GM04503 (cell line): ENCODE measurements around the gene PJVK.
"Not testable (repeated sequence)": the region's sequence is repeated elsewhere in the genome, so short reads cannot be mapped to it uniquely, and the experiment has no call there.

Source experiments
- DNase-seq: peaks from one replicate; pipeline ENCODE4 v3.0.0-alpha.2; 2012; ENCODE audit warnings: low read depth

The PJVK gene, protein sequence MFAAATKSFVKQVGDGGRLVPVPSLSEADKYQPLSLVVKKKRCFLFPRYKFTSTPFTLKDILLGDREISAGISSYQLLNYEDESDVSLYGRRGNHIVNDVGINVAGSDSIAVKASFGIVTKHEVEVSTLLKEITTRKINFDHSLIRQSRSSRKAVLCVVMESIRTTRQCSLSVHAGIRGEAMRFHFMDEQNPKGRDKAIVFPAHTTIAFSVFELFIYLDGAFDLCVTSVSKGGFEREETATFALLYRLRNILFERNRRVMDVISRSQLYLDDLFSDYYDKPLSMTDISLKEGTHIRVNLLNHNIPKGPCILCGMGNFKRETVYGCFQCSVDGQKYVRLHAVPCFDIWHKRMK

DNA sequence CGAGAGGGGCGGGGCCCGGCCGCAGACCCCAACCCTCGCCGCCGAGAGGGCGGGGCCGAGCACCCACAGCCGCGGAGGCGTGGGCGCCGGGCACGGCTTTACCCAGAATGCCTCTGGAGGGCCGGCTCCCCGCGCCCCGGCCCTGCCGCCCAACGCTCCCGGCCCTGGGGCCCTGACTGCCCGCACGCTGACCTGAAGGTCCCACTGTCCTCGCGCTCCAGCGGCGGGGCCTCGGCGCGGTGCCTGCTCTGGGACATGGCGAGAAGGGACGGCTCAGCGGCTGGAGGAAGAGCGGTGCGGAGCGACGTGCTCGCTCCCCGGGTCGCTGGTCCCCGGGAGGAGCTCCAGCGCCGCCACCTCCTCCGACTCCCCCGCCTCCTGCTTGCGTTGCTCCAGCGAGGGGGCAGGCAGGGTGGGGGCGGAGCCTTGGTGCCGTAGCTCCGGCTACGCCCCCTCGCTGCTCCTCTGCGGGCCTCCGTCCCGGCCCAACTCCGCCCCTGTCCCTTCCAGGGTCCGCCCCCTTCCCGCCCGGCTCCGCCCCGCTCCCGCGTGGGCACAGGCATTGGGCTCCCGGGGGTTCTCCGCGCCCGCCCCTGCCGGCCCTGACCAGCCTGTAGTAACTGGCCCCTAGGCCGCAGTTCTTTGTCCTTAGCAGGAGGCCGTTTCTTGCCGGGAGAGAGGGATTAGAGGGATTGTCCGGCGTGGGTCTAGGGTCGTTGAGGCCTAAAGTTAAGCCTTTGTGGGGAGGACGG, at the start of gene PJVK, which contains the start of gene PRKRA:
Gene PJVK, plus strand, starts transcription at position 605 of the 752 bp plus-strand sequence. CDS start 2,032 bp downstream, outside the sequence.
Gene PRKRA, minus strand, starts transcription at position 402 of the 752 bp plus-strand sequence. Its CDS starts 145 bp downstream, at position 257.
- DNase-seq = peak; percentile 75

DNA sequence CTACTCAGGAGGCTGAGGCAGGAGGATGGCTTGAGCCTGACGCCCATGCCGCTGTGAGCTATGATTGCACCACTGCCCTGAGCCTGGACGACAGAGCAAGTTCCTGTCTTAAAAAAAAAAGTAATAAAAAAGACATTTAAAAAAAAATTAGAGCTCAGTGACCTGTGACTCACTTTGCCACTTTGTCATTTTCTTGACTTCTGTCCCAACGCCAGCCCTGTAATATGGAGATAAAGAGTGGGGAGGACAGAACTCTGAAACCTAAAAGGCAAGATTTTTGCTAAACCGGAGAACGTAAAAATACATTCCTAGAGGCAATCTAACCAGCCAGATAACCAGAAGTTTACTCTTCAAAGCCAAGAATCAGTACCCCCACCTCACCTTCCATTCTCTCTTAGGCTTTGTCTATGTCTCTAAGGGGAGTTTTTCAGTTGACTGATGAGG, 49.2 kb upstream of the PJVK start:
- no peak for DNase-seq

DNA sequence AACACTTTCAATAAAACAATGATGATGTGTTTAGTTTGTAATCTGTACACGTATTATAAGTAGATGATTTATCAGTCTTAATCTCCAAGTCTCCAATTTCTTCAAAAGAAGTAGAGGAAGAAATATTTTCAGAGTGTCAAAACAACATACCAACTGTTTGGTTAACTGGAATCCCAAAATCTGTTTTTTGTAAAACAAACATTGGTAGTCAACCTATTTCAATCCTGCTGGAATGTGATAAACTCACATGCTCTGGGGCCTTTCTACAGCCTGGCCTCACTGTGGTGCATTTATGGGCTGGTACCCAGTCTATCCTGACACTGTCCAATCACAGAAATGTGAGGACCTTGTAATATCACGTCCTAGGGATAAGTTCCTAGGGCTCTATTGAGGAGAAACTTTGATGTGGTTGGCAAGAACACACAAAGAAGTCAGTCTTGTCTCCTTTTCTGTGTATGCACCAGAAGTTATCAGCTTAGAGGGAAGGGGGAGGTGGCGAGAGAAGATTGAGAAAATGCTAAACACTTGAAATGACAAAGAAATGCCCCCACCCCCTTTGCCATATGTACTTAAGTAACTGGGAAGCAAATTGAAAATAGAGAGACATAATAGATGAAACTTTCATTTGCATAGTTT, 47.4 kb upstream of the PJVK start:
- peak; percentile 23 for DNase-seq

DNA sequence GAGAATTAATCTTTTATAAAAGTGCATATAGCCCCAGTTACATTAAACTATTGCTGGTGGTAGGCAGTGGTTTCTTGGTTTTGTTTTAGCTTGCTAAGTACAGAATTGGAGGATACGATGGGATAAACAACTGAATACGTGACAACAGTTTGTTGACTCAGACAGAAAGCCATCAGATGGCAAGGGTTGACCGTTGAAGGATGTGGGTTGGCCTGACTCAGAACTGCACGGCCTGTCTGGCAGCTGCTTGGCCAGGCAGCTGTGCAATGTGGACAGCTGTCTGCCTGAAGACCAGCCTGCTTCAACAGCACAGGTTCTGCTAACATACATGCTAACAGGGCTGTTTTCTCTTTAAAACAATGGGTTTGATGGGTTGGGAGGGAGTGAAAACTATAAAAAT, 46.8 kb upstream of the PJVK start:
- peak; percentile 54 for DNase-seq

DNA sequence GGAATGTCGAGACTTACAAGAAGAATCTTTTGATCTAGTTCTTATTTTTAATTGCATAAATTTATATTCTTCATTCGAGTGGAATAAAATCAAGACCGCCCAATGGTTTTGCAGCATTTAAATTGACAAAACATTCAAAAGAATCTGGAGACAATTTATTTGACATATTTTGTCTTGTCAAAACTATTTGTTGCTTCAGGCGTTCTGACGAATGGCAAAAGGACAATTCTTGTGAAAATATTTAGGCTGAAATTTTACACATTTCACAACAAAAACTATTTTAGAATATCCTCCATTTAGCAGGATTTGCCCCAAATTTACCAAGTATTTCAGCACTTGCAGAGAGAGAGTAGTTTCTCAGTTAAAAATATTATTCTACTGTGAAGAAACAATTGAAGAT, 41.9 kb upstream of the PJVK start:
- DNase-seq = no peak

DNA sequence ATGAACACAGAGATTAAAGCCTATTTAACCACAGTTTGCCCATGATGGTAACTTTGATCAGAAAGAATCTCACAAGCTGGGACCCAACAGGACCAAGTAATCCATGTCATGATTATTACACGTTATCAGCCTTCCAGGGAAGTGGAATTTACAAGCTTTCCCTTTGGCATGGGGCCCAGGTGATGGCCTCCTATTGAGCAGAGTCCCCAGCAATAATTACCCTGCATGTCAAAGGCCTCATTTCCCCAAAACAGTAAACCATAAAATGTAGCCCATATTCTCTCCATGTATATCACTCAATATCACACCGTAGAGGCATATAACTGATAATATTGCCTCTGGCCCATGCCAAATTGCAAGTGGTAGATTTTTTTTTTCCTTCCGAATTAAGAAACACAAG, 39.1 kb upstream of the PJVK start:
- no peak for DNase-seq

DNA sequence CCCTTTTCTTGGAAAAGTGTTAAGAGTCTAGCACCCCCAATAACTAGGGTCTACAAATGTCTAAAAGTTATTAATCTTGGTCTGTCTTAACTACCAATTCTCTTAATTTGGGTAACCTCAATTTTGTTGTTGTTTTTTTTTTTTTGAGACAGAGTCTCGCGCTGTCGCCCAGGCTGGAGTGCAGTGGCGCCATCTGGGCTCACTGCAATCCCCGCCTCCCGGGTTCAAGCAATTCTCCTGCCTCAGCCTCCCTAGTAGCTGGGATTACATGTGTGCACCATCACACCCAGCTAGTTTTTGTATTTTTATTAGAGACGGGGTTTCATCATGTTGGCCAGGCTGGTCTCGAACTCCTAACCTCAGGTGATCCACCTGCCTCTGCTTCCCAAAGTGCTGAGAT, 38.7 kb upstream of the PJVK start:
- not testable (repeated sequence) for DNase-seq

DNA sequence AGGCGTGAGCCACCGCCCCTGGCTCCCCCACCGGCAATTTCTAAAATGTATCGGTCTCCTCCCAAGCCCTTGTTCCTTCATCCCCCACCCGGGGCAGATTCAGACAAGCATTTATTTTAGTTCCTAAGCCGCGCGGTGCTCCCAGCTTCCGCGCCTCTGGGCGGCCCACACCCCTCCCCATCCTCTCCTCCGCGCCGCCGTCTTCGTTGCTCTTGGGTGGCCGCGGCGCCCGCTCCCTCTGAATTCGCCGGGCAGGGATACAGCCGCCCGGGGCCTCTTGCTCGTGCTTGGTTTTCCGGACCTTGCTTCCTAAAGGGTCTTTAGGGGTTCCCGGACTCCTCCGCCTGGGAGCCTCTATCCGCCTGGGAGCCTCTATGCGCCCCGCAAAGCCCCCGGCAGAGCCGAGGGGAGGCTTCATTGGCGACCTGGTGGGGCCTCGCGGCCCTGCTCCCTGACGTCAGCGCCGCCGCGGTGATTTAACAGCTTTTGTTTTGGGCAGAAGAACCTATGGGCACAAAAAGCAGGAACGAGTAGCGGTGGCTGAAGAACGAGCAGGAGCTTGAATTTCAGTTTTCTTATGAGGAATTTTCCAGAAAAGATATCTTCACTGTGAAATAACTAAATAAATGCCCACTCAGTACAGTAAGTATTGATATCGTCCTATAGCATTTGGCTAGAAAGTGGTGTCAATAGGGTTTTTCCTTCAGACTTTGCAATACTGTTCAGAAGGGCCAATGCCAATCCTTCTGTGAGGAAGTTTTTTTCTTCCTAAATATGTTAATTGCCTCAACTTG, 37.5 kb upstream of the PJVK start:
- no peak for DNase-seq

DNA sequence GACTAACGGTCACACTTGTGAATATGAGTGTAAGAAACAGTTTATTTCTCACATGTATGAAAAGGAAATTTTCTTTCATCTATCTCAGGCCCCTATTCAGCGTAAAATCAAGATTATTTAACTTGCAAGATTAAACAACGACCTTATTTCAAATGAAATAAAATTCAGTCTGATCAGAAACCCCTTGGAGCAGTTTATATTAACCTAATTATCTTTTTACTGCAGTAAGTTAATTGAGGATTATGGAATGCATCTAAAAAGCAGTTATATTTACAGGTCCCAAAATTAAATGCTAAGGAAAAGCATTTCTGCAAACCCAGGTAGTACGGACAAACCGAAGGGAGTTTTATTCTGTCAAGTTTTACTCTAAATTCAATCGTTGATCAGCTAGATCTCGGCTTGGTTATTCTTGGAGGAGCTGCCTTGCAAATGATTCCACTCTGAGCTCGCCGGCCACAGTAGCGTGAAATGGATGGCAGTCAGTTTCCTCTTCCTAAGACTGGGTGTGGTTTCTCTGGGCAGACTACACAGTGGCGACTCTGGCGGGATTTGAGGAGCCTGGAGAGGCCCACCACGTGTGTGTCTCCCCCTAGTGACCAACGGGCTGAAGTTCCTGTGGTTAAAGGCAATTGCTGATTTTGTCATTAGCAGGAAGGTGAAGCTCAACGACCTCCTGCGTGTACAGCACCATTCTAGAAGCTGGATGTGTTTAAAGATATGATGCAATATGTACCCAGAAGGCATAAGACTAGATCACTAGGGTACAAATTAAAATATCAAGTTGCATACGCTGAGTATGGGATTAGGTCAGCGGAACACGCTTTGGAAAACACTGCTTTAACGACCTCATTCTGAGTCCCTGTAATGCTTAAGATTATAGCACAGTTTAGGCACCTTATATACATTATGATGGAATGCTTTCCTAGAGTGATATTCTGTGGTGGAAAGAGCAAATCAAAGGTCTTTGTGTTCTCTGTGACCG, 36.6 kb upstream of the PJVK start:
- peak; percentile 71 for DNase-seq

DNA sequence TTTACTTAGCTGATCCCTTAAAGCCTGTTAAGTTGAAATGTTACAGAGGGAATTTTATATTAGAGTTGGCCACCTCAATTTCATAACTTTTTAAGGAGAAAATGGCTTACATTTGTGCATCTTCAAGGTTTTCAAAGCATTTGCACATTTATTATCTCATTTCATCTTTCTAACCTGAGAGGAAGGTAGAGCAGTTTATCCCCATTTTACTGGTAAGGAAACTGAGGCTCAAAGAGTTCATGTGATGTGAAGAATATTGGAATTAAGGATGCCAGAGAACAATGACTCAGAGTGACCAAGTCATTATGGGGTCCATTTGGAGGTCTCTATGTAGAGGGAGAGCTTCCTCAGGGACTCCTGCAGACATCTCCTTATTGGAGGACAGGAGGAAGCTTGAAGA, 35.2 kb upstream of the PJVK start:
- DNase-seq = no peak

DNA sequence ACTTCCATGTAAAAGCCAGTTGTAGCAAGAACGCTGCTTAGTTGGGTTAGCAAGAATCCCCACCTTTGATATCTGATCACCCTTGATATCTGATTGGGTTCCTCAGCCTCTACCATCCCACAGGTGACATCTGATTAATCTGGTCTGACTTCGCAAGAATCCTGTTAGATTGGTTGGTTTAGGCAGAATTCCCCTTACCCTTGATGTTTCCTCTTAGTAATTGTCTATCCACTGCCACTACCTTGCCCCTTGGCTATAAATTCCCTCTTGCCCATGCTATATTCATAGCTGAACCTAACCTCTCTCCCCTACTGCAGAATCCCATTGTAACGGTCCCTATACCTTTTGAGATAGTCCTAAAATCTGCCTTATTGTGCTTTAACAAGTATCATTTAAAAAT, 33.3 kb upstream of the PJVK start:
- DNase-seq = no peak

DNA sequence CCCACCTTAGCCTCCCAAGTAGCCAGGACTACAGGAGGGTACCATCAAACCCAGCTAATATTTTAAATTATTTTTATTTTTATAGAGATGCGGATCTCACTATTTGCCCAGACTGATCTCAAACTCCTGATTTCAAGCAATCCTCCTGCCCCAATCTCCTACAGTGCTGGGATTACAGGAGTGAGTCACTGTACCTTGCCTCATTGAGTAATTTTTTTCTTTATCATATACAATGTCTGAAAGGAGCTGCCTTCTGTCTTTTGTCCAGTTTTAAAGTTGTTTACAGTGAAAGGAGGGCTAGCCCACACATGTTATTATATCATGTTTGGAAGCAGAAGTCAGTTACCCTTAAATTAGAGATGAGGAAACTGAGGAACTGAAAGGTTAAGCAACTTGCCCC, 32.8 kb upstream of the PJVK start:
- no peak for DNase-seq

DNA sequence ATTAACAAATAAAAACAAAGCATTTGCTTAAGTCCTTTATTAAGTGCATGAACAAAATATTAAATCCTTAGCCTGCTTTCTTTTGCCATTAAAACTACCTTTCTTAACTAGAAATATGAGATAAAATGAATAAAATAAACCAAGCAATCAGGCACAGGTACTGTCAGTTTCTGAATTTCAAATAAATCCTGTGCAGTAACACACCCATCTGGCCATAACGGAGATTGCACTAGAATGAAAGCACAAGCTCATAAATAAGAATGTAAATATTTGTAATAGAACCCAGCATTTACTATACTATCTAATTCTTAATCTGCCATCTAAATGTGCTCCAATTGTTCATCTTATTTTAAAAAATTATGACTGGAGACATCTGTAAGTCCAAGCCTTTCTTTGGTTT, 32.1 kb upstream of the PJVK start:
- DNase-seq = no peak

DNA sequence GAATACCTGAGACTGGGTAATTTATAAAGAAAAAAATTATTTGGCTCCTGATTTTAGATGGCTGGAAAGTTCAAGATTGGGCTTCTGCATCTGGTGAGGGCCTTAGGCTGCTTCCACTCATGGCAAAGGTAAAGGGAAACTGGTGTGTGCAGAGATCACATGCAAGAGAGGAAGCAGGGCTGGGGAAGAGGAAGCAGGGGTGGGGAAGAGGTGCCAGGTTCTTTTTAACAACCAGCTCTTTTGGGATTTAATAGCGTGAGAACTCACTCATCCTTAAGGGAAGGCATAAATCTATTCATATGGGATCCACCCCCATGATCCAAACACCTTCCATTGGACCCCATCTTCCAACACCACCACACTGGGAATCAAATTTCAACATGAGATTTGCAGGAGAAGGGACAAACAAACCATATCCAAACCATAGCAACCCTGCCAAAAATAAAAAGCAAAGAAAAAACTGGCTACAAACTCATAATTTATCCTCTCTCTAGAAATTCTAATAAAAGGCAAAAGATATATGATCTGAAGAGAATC, 30.6 kb upstream of the PJVK start:
- no peak for DNase-seq

DNA sequence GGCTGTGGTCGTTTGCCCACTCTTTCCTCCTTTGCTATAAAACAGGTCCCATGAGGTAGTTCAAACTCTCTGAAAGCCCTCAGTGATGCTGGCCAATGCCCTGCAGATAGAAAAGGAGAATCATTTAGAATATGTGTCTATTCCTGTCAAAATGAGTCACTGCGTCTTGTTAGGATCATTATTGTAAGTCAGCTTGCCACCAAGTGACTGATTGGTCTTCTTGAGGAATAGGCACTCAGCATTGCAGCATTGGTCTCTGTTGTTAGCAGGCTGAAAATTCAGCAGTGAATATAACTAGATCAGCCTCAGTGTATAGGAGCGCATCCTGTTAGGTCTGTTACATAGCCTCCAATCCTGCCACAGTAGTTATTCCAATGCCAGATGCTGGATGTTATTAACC, 29.1 kb upstream of the PJVK start:
- no peak for DNase-seq

DNA sequence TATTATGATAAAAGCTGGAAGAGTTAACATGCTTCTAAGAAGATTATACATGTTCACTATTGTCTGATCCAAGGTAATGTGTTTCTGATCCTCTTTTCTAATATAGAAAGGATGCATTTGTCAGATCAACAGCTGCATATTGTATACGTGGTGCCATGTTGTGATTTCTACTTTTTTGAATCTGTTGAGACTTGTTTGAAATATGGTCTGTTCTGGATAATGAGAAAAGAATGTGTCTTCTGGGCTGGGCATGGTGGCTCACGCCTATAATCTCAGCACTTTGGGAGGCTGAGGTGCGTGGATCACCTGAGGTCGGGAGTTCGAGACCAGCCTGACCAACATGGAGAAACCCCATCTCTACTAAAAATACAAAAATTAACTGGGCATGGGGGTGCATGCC, 27.4 kb upstream of the PJVK start:
- not testable (repeated sequence) for DNase-seq

DNA sequence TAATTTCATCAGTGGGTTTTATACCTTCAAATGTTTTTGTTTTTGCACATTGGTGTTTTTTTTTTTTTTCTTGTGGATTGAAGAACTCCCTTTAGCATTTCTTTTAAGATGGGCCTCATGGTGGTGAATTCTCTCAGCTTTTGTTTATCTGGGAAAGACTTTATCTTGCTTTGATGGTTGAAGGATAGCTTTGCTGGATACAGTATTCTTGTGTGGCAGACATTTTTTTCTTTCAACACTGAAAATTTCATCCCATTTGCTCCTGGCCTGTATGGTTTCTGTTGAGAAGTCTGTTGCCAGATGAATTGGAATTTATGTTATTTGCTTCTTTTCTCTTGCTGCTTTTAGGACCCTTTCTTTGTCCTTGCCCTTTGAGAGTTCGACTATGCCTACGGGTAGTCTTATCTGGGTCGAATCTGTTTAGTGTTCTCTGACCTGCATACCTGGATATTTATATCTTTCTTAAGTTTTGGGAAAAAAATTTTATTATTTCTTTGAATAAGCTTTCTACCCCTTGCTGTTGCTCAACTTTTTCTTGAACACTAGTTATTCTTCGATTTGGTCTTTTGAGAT, 25.8 kb upstream of the PJVK start:
- no peak for DNase-seq

DNA sequence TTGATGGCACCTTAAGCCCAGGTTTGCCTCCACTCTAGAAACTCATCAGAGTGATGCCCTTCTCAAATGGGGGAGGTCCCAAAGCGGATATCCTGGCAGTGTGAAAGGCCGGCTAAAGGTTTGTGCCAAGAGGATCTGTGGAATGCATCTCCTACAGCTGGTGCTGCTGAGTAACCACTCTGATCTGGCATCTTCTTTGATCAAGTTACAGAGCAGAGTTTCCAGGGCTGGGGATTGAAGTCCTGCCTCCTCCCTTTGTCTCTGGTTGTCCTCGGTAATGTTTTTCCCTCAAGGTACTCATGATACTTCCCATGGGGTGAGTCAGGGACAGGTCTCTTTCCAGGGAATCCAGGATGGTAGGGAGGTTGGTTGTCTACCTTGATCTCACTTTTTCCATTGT, 24.8 kb upstream of the PJVK start:
- no peak for DNase-seq

DNA sequence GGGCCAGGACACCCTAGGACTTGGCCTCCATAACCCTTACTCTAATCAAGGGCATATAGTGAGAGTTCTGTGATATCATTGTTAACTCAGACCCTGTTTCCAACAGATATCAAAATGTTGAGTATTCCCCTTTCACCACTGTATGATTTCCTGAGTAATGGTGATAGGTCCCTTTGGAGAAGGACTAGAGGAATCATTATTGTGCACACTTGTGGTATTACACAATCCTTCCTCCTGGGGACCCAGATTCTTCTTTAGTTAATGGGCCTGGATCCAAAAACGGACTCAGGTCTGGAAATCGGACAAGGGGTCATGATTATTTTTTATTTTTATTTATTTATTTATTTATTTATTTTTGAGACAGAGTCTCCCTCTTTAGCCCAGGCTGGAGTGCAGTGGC, 23.7 kb upstream of the PJVK start:
- DNase-seq = no peak

DNA sequence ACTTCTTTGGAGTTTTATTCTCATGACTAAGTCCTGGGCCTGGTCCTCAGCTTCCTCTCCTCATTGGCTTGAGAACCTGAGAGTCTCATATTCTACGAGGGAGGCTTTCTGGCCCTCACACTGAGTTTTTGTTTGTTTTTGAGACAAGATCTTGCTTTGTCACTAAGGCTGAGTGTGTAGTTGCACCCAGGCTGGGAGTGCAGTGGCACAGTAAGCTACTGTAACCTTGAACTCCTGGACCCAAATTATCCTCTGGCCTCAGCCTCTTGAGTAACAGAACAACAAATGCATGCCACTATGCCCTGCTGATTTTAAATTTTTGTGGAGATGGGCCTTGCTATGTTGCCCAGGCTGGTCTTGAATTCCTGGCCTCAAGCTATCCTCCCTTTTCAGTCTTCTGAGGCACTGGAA, 22.8 kb upstream of the PJVK start:
- DNase-seq = no peak
